DND-41 (cell line): ENCODE results near the gene ARRB1.

ENCODE experiments used
- ATAC-seq: fragments of 200-7000 bp; cut with Tn5 transposase; 3 replicates; pipeline ENCODE4 v1.9.1; 2021; ENCODE audit warnings: low read depth; ENCODE audit not compliant: insufficient read depth
- DNase-seq: peaks from one replicate; pipeline ENCODE4 v3.0.0-alpha.2; 2020
- H2AFZ ChIP-seq: 2 replicates; pipeline ENCODE4 v1.6.0; 2012; ENCODE audit warnings: low read depth, low read length
- H3K27ac ChIP-seq: 2 replicates; pipeline ENCODE4 v1.5.1; 2012; ENCODE audit warnings: low read length, inconsistent platforms
- H3K27me3 ChIP-seq: fragments of 200-600 bp; sonication (generic); 2 replicates; pipeline ENCODE4 v1.6.0; 2012; ENCODE audit warnings: low read length, mild to moderate bottlenecking, inconsistent platforms; ENCODE audit not compliant: insufficient read depth, poor library complexity
- H3K36me3 ChIP-seq: 2 replicates; pipeline ENCODE4 v1.5.1; 2012; ENCODE audit warnings: low read length, inconsistent platforms; ENCODE audit not compliant: insufficient read depth
- H3K4me1 ChIP-seq: 2 replicates; pipeline ENCODE4 v1.5.1; 2012; ENCODE audit warnings: mild to moderate bottlenecking, low read length; ENCODE audit not compliant: insufficient read depth
- H3K4me2 ChIP-seq: 2 replicates; pipeline ENCODE4 v1.6.0; 2012; ENCODE audit warnings: mild to moderate bottlenecking, moderate library complexity, low read length, inconsistent platforms; ENCODE audit not compliant: insufficient read depth
- H3K4me3 ChIP-seq, 2 experiments: fragments of 200-600 bp in 1 of 2; shearing (Covaris generic) in 1 of 2; 2 replicates each; pipeline ENCODE4 v1.5.1; 2012 to 2016; ENCODE audit warnings: inconsistent platforms in 2 of 2, low read length in 2 of 2, mild to moderate bottlenecking in 2 of 2, low read depth in 1 of 2, moderate library complexity in 1 of 2
- H3K79me2 ChIP-seq: 2 replicates; pipeline ENCODE4 v1.6.0; 2012; ENCODE audit warnings: low read length, inconsistent platforms; ENCODE audit not compliant: insufficient read depth
- H3K9ac ChIP-seq: 2 replicates; pipeline ENCODE4 v1.6.0; 2012; ENCODE audit warnings: low read depth, mild to moderate bottlenecking, inconsistent platforms, low read length, moderate library complexity
- H3K9me3 ChIP-seq: 2 replicates; pipeline ENCODE4 v1.5.1; 2012; ENCODE audit warnings: low read length, moderate library complexity, mild to moderate bottlenecking, inconsistent platforms; ENCODE audit not compliant: insufficient read depth, severe bottlenecking
- H4K20me1 ChIP-seq: 2 replicates; pipeline ENCODE4 v1.6.0; 2012; ENCODE audit warnings: low read length; ENCODE audit not compliant: insufficient read depth
- EZH2 ChIP-seq: IDR thresholded peaks from 3 replicates; pipeline ENCODE4 v1.6.1; 2012; ENCODE audit warnings: borderline replicate concordance, low read depth, mild to moderate bottlenecking, moderate library complexity, low read length, inconsistent platforms; ENCODE audit not compliant: severe bottlenecking
- TF ChIP-seq, protein P1 (sequence below): IDR thresholded peaks from 2 replicates; pipeline ENCODE4 v1.5.1; 2012; ENCODE audit warnings: borderline replicate concordance, low read length, moderate library complexity, mild to moderate bottlenecking; ENCODE audit not compliant: poor library complexity, severe bottlenecking; ENCODE audit errors: extremely low read depth

The ARRB1 gene

DNA sequence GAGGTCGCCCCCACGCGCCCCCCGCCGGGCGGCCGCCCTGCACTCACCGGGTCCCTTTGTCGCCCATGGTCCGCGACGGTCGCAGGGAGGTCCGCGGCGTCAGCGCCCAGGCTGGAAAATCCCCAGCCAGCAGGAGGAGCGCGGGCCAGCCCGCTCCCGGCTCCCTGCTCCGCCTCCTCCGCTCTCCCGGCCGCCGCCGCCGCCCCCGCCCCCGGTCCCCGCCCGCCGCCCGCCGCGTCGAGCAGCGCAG, at the start of gene ARRB1:
ARRB1 (minus strand) TSS at position 121 of the 250 bp plus-strand sequence; CDS start at position 67, 54 bp downstream.
- Histone ChIP-seq H4K20me1 (no peaks in the 10 kb centered on the region), H3K27ac (peak within 1 kb of the TSS; percentile 76), H3K27me3 (no peaks in the 10 kb centered on the region), H3K4me3 (peak within 1 kb of the TSS; percentile 31 to 75; a peak in 3 of 4 replicates), H3K9me3 (no peaks in the 10 kb centered on the region), H3K79me2 (peaks cover 38% of the 10 kb centered on the region), H3K9ac (peak within 1 kb of the TSS; percentile 73), H3K4me2 (peak within 1 kb of the TSS; percentile 85), H3K36me3 (no peaks in the 10 kb centered on the region; the same call in 1 of the 2 replicates), H3K4me1 (peaks cover 57% of the 10 kb centered on the region), H2AFZ (peak within 1 kb of the TSS; percentile 96)
- TF ChIP-seq, protein P1, sequence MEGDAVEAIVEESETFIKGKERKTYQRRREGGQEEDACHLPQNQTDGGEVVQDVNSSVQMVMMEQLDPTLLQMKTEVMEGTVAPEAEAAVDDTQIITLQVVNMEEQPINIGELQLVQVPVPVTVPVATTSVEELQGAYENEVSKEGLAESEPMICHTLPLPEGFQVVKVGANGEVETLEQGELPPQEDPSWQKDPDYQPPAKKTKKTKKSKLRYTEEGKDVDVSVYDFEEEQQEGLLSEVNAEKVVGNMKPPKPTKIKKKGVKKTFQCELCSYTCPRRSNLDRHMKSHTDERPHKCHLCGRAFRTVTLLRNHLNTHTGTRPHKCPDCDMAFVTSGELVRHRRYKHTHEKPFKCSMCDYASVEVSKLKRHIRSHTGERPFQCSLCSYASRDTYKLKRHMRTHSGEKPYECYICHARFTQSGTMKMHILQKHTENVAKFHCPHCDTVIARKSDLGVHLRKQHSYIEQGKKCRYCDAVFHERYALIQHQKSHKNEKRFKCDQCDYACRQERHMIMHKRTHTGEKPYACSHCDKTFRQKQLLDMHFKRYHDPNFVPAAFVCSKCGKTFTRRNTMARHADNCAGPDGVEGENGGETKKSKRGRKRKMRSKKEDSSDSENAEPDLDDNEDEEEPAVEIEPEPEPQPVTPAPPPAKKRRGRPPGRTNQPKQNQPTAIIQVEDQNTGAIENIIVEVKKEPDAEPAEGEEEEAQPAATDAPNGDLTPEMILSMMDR = no peak
- no peak for TF ChIP-seq EZH2
- DNase-seq (no peak), ATAC-seq (peak; percentile 54; the same call in 2 of the 3 replicates)

DNA sequence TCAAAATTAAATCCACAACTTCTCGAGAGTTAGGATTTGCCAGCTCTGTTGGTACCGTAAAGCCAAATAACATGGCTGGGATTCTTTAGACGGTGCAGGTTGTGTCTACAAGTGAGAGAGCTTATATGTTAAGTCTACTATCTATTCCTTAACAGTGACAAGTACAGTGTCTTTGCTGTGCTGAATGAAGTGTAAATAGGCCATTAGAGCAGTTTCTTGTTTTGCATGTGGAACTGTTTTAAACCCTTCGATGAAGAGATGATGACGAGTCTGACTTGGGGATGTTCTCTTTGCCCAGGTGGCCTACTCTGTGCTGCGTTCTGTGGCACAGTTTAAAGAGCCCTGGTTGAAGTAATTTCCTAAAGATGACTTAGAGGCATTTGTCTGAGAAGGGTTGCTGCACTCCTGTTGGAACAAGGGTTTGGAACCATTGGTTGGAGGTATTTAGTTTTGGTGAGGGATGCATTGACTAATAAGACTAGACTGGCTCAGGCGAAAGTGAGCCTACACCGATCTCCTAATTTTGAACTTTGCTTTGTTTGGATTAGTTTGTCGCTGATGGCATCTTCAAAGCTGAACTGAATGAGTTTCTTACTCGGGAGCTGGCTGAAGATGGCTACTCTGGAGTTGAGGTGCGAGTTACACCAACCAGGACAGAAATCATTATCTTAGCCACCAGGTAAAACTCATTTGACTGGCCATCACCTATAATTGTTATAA, 48.8 kb upstream of the ARRB1 start:
- no peak overlapping the region for H2AFZ ChIP-seq
- peaks cover 58% of the 10 kb centered on the region for H3K36me3 ChIP-seq
- DNase-seq (peak; percentile 25), ATAC-seq (peak; percentile 19)
- H3K79me2 ChIP-seq = peaks cover 57% of the 10 kb centered on the region
- H3K4me3 ChIP-seq = peak overlapping the region; percentile 60 to 79
- H3K27me3 ChIP-seq = no peaks in the 10 kb centered on the region
- no peaks in the 10 kb centered on the region for H3K9me3 ChIP-seq
- H3K27ac ChIP-seq = peak overlapping the region; percentile 88
- peaks cover 46% of the 10 kb centered on the region for H3K4me1 ChIP-seq
- H3K4me2 ChIP-seq = peak overlapping the region; percentile 77
- peak overlapping the region; percentile 82 for H3K9ac ChIP-seq
- peaks cover 52% of the 10 kb centered on the region for H4K20me1 ChIP-seq
- no peak for TF ChIP-seq EZH2
- TF ChIP-seq, protein P1 = no peak

DNA sequence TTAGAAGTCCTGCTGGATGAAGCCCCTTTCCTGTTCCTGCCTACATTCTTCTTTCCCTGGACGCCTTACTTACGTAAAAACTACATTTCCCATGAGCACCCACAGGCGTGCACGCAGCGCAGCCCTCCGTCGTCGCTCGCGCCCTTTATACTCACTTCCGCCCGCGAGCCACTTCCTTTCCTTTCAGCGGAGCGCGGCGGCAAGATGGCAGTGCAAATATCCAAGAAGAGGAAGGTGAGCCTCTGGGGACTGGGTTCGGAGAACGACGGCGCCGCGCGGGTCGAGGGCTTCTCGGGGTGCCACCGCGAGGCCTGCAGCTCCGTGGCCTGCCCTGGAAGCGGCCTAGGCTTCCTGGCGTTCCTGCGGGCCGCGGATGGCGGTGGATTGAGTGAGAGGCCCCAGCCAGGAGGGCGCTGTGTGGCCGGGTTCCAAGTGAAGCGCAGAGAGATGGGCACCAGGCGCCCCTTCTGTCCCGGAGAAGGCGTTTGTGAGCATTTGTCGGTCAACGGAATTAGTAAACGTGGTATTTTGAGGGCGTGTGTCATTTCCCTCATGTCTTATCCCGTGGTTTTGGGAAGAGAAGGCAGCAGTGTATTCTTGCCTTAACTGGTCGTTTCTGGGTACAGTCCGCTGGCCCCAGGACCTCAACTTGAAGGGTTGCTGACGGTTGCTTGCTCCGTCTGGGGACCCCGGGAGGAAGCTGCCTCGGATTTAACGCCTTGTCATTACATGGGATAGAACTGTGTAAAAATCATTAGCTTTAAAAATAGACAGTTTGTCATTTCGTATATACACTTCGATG, 48.1 kb upstream of the ARRB1 start, which contains the start of gene RPS3:
RPS3 (plus strand) TSS at position 175 of the 802 bp plus-strand sequence; CDS start at position 205, 30 bp downstream.
- Histone ChIP-seq H3K4me1 (peaks cover 46% of the 10 kb centered on the region), H2AFZ (peak within 1 kb of the TSS; percentile 90)

More for the DNA sequence above, 48.1 kb upstream of the ARRB1 start, which contains the start of gene RPS3:
- TF ChIP-seq EZH2 = no peak
- TF ChIP-seq, protein P1 = peak; percentile 34
- ATAC-seq = peak; percentile 93
- H3K27me3 ChIP-seq = no peaks in the 10 kb centered on the region
- H3K9me3 ChIP-seq = no peaks in the 10 kb centered on the region
- peak within 1 kb of the TSS; percentile 77 for H3K4me2 ChIP-seq
- H3K4me3 ChIP-seq = peak within 1 kb of the TSS; percentile 60 to 79
- peaks cover 52% of the 10 kb centered on the region for H3K79me2 ChIP-seq
- peak; percentile 92 for DNase-seq
- H3K27ac ChIP-seq = peak within 1 kb of the TSS; percentile 88
- peaks cover 46% of the 10 kb centered on the region for H4K20me1 ChIP-seq
- peaks cover 51% of the 10 kb centered on the region for H3K36me3 ChIP-seq
- H3K9ac ChIP-seq = peak within 1 kb of the TSS; percentile 82
